Suprapubic skin (tissue), 4 donors: ENCODE measurements around the gene MAST1. TPM values are rescaled to one million over a fixed set of nuclear protein-coding genes. Genes with fewer than 3 reads are reported as not detected.
"Not testable (repeated sequence)": the region's sequence is repeated elsewhere in the genome, so short reads cannot be mapped to it uniquely, and the experiment has no call there.

ENCODE experiments used
- DNase-seq, 2 donors: peaks; one replicate each; pipeline ENCODE4 v3.0.0-alpha.2; 2019; ENCODE audit warnings: low spot score in 2 of 2
- H3K27ac ChIP-seq: fragments of 200-600 bp; sonication (generic); one replicate; pipeline ENCODE4 v1.5.1; 2019
- H3K27me3 ChIP-seq: fragments of 200-600 bp; sonication (generic); one replicate; pipeline ENCODE4 v1.5.1; 2019
- H3K36me3 ChIP-seq: fragments of 200-600 bp; sonication (generic); one replicate; pipeline ENCODE4 v1.5.1; 2019
- H3K4me1 ChIP-seq: fragments of 200-600 bp; sonication (generic); one replicate; pipeline ENCODE4 v1.5.1; 2019
- H3K4me3 ChIP-seq: fragments of 200-600 bp; sonication (generic); one replicate; pipeline ENCODE4 v1.5.1; 2019; ENCODE audit warnings: mild to moderate bottlenecking
- H3K9me3 ChIP-seq: fragments of 200-600 bp; sonication (generic); one replicate; pipeline ENCODE4 v1.5.1; 2019
- CTCF ChIP-seq, 2 donors: fragments of 200-600 bp in 1 of 2; fragments of 450-650 bp in 1 of 2; sonication (generic) in 1 of 2; IDR thresholded peaks; one replicate each; pipeline ENCODE4 v1.5.1; 2016 to 2019; ENCODE audit warnings: antibody characterized with exemption in 2 of 2, mild to moderate bottlenecking in 1 of 2, moderate library complexity in 1 of 2
- EP300 ChIP-seq: sonication (generic); formaldehyde crosslinking; IDR thresholded peaks from one replicate; pipeline ENCODE4 v1.6.1; 2017; ENCODE audit warnings: antibody characterized with exemption
- POLR2A ChIP-seq, 2 donors: fragments of 450-650 bp; IDR thresholded peaks; one replicate each; pipeline ENCODE4 v1.6.1; 2017; ENCODE audit warnings: antibody characterized with exemption in 2 of 2, mild to moderate bottlenecking in 2 of 2, moderate library complexity in 2 of 2
- POLR2AphosphoS5 ChIP-seq, 3 donors: sonication (generic); formaldehyde crosslinking; IDR thresholded peaks; one replicate each; pipeline ENCODE4 v1.6.1; 2017; ENCODE audit warnings: antibody characterized with exemption in 3 of 3
- WGBS: methylation state at CpG from one replicate; pipeline ENCODE4 v1.1.5; 2018; 5-methylcytosine and 5-hydroxymethylcytosine counted together
- total RNA-seq, 4 donors: library from RNA; depleted of rRNA; stranded (reverse); fragments of >200 nt; gene quantifications; one replicate each; pipeline ENCODE4 v1.1.0, GENCODE V29; 2016

Gene MAST1
- total RNA-seq, 4 donors from 2014 or later, result 2.7 to 5.3 (median 3.7) TPM

GRCh38 chr19:12907166-12907565, 68.9 kb downstream of the MAST1 start:
- no peak overlapping the region for H3K4me3 ChIP-seq
- no peak for DNase-seq
- no peak overlapping the region for H3K27ac ChIP-seq
- H3K9me3 ChIP-seq, result no peaks in the 10 kb centered on the region
- H3K36me3 ChIP-seq, result no peaks in the 10 kb centered on the region
- TF ChIP-seq EP300, result no peak
- 88% methylated on average over 9 of the region's 9 CpGs for WGBS
- no peaks in the 10 kb centered on the region for H3K27me3 ChIP-seq
- H3K4me1 ChIP-seq, result peaks cover 4% of the 10 kb centered on the region

DNA sequence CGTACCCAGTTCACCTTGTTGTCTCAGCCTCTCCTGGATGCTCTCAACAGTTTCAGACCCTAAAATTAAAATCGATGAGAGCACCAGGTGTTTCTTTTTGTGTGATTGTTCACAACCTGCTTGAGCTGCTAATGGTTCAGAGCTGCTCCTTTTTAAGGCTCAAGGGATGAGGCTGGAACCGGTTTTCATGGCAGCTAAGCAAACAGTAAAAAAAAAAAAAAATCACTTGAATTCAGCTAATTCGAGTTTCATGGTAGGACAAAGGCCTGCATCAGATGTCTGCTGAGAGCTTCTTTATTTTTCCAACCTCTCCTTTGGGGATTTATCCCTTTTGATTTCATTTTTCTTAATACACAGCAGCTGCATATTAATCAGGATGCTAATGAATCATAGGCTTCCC, 74.3 kb downstream of the MAST1 start:
- peak overlapping the region; percentile 33 for H3K4me3 ChIP-seq
- 35% methylated on average over 4 of the region's 4 CpGs for WGBS
- H3K27ac ChIP-seq, result peak overlapping the region; percentile 83
- no peaks in the 10 kb centered on the region for H3K9me3 ChIP-seq
- H3K36me3 ChIP-seq, result no peaks in the 10 kb centered on the region
- peaks cover 26% of the 10 kb centered on the region for H3K4me1 ChIP-seq
- TF ChIP-seq POLR2AphosphoS5 (IDR thresholded peaks at IDR 0.05) (no peak), POLR2A (IDR thresholded peaks at IDR 0.05) (no peak), EP300 (no peak), CTCF (IDR thresholded peaks at IDR 0.05) (no peak)
- no peak for DNase-seq
- no peaks in the 10 kb centered on the region for H3K27me3 ChIP-seq

DNA sequence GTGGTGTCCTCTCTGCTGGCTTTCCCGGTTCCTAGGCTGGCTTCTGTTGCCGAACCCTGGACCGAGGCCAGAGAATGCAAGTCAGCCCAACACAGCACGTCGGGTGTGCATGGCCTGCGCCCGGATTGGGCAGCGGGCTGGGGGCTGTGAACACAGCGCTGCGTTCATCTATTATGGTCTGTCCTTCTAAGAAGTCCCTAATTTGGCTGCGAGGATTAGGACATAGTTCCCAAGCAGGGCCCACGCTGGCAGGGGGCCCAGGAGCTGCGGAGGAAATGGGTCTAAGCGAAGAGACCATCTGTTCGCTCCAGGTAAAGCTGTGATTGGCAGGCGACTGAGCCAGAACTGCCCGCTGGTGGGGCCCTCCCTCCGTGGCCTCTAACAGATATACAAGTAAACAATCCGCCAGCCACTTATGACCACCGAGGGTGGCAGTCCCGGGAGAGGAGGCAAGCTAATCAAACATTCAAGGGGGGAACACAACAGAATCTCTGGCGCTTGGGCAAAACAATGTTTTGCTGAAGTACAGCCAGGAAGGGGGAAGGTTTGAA, 74.8 kb downstream of the MAST1 start:
- no peaks in the 10 kb centered on the region for H3K27me3 ChIP-seq
- peaks cover 26% of the 10 kb centered on the region for H3K4me1 ChIP-seq
- peak overlapping the region; percentile 83 for H3K27ac ChIP-seq
- H3K9me3 ChIP-seq, result no peaks in the 10 kb centered on the region
- no peaks in the 10 kb centered on the region for H3K36me3 ChIP-seq
- WGBS, result 2% methylated on average over 15 of the region's 22 CpGs
- DNase-seq, result peak; percentile 75 to 87
- peak overlapping the region; percentile 33 for H3K4me3 ChIP-seq
- TF ChIP-seq EP300 (no peak), POLR2A (IDR thresholded peaks at IDR 0.05) (no peak), POLR2AphosphoS5 (IDR thresholded peaks at IDR 0.05) (no peak), CTCF (IDR thresholded peaks at IDR 0.05) (no peak)

DNA sequence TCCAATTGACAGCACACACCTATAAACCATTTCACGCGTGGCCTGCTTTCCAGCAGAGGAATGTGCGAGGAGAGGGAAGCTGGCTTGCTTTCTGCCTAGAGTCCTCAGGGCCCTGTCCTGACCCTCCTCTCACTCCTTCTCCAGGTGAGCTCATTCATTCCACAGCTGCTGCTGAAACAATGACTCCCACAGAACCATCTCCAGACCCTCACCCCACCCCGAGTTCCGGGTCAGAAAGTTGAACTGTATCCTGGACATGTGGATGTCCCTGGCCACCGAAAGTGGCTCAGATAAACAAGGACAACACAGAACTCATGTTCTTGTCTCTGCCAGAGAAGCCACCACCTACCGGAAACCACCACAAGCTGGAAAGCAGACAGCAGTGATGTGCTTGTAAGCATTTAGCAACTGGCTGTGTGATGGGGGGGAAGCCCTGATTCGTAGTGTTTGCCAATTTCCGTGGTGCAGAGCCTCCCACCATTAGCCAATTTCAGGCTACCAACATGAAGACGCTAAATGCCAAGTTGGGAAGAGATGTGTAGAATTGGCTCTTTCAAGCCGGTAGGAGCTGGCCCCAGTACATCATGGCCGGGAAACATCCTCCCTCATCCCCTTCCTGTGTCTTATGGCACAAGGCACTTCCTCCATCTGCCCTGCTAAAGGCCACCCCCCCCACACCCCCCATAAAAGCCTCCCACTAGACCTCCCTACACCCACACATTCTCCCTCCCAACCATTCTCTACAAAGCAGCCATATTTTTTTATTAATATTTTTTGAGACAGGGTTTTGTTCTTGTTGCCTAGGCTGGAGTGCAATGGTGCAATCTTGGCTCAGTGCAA, 75.8 kb downstream of the MAST1 start:
- Histone ChIP-seq H3K9me3 (no peaks in the 10 kb centered on the region), H3K36me3 (no peaks in the 10 kb centered on the region), H3K4me1 (peaks cover 30% of the 10 kb centered on the region), H3K27ac (peak overlapping the region; percentile 83), H3K27me3 (no peaks in the 10 kb centered on the region), H3K4me3 (peak overlapping the region; percentile 33)
- DNase-seq, result no peak
- no peak for TF ChIP-seq CTCF (IDR thresholded peaks at IDR 0.05)
- TF ChIP-seq POLR2AphosphoS5 (IDR thresholded peaks at IDR 0.05), result no peak
- no peak for TF ChIP-seq EP300
- no peak for TF ChIP-seq POLR2A (IDR thresholded peaks at IDR 0.05)
- WGBS, result 45% methylated on average over 12 of the region's 12 CpGs

DNA sequence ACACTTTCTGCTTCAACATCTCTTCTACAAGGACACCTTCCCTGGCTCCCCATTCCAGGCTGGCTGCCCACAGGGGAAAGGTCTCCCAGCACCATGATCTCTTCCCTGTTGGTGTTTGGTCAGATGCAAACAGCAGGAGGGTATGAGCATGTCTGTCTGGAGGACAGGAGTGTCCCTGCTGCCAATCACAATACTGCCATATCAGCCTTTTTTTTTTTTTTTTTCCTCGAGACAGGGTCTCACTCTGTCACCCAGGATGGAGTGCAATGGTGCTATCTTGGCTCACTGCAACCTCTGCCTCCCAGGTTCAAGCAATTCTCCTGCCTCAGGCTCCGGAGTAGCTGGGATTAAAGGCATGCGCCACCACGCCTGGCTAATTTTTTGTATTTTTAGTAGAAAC, 77.5 kb downstream of the MAST1 start:
- WGBS, result 91% methylated on average over 4 of the region's 4 CpGs
- not testable (repeated sequence) for H3K4me3 ChIP-seq, H3K36me3 ChIP-seq, H3K27me3 ChIP-seq, H3K27ac ChIP-seq, H3K9me3 ChIP-seq, DNase-seq
- peaks cover 35% of the 10 kb centered on the region for H3K4me1 ChIP-seq

DNA sequence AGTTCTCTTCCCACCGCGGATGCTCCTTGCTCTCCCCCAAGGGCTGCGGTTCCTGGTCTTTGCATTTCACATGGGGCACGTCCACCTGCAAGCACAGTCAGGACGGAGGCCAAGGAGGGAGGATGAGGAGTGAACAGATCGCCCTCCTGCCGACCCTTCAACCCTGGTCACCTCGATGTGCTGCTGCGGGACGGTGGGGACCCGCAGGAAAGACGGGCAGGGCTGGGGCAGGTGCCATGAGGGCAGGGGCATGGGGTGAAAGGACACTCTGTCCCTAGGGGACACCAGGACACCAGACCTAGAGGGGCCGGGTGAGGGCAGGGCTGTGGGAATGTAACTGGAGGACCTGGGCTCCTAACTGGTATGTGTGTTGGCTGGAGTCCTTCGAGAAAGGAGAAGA, 79.9 kb downstream of the MAST1 start:
- Histone ChIP-seq H3K9me3 (no peaks in the 10 kb centered on the region), H3K27ac (no peak overlapping the region), H3K27me3 (no peaks in the 10 kb centered on the region), H3K4me3 (no peak overlapping the region), H3K4me1 (peaks cover 20% of the 10 kb centered on the region), H3K36me3 (peaks cover 12% of the 10 kb centered on the region)
- DNase-seq, result no peak
- TF ChIP-seq EP300 (no peak), POLR2AphosphoS5 (IDR thresholded peaks at IDR 0.05) (no peak), CTCF (IDR thresholded peaks at IDR 0.05) (no peak), POLR2A (IDR thresholded peaks at IDR 0.05) (no peak)
- 91% methylated on average over 14 of the region's 14 CpGs for WGBS
